Left ventricle myocardium inferior (tissue), 1 donor: ENCODE measurements around the gene PNMT. TPM values are rescaled to one million over a fixed set of nuclear protein-coding genes. Genes with fewer than 3 reads are reported as not detected.
A peak's percentile ranks its signal among the peaks of the same experiment; 100 is the strongest.

Source experiments
- DNase-seq: peaks from one replicate; pipeline ENCODE4 v3.0.0-alpha.2; 2020
- H3K27ac ChIP-seq: fragments of 200-600 bp; replicated peaks from 2 replicates; pipeline ENCODE4 v1.8.0; 2021
- H3K27me3 ChIP-seq: fragments of 200-600 bp; 2 replicates; pipeline ENCODE4 v1.8.0; 2021; ENCODE audit warnings: low read depth
- H3K36me3 ChIP-seq: fragments of 200-600 bp; 2 replicates; pipeline ENCODE4 v1.8.0; 2021
- H3K4me1 ChIP-seq: fragments of 200-600 bp; 2 replicates; pipeline ENCODE4 v1.8.0; 2021
- H3K4me3 ChIP-seq: fragments of 200-600 bp; 2 replicates; pipeline ENCODE4 v1.8.0; 2021; ENCODE audit warnings: mild to moderate bottlenecking, moderate library complexity
- H3K9me3 ChIP-seq: fragments of 200-600 bp; replicated peaks from 2 replicates; pipeline ENCODE4 v1.8.0; 2021
- intact Hi-C: fragments of 100-400 bp; cut with micrococcal nuclease; formaldehyde crosslinking; loops from one replicate; pipeline ENCODE4 v1.11.0; 2022
- total RNA-seq: library from RNA; stranded (reverse); fragmentation: NEBNext Ultra II Directional; extraction: Animal tissue kit (Norgen Biotek cat#: 25700); gene quantifications from one replicate; pipeline ENCODE4 v1.2.1, GENCODE V29; 2021
- TF ChIP-seq, protein P1 (sequence below): fragments of 200-600 bp; IDR thresholded peaks from 2 replicates; pipeline ENCODE4 v1.8.0; 2021; ENCODE audit warnings: antibody characterized with exemption, mild to moderate bottlenecking, borderline replicate concordance
- donor health status: DM: no; HTN: yes; CAD: no; lungs with severe emphysema.

Gene PNMT
- total RNA-seq, 1 donor from 2014 or later, result 7.6 TPM

DNA sequence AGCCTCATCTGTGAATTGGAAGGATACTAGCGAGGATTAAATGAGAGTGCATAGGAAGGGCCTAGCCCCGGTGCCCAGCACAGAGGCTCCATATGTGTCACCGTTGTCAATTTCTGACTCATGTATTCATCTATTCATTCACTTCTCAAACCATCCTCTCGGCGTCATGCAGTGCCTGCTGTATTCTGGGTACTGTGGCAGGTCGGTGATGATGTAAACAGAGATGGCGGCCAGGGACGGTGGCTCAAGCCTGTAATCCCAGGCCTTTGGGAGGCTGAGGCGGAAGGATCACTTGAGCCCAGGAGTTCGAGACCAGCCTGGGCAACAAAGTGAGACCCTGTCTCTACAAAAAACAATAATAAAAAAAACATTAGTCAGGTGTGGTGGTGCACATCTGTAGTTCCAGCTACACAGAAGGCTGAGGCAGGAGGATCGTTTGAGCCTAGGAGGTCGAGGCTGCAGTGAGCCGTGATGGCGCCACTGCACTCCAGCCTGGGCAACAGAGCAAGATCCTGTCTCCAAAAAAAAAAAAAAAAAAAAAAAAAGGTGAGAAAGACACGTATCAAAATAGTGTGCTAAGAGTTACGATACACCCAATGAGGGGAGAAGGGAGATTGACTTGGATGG is 45.8 kb upstream of the PNMT start:
- Histone ChIP-seq H3K27ac (no peak overlapping the region), H3K36me3 (no peaks in the 10 kb centered on the region), H3K9me3 (no peaks in the 10 kb centered on the region), H3K4me1 (peaks cover 32% of the 10 kb centered on the region), H3K27me3 (peaks cover 40% of the 10 kb centered on the region), H3K4me3 (no peak overlapping the region)
- no peak for DNase-seq
- TF ChIP-seq, protein P1, sequence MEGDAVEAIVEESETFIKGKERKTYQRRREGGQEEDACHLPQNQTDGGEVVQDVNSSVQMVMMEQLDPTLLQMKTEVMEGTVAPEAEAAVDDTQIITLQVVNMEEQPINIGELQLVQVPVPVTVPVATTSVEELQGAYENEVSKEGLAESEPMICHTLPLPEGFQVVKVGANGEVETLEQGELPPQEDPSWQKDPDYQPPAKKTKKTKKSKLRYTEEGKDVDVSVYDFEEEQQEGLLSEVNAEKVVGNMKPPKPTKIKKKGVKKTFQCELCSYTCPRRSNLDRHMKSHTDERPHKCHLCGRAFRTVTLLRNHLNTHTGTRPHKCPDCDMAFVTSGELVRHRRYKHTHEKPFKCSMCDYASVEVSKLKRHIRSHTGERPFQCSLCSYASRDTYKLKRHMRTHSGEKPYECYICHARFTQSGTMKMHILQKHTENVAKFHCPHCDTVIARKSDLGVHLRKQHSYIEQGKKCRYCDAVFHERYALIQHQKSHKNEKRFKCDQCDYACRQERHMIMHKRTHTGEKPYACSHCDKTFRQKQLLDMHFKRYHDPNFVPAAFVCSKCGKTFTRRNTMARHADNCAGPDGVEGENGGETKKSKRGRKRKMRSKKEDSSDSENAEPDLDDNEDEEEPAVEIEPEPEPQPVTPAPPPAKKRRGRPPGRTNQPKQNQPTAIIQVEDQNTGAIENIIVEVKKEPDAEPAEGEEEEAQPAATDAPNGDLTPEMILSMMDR, result no peak
- intact Hi-C loops, result loop anchor here (5.0 kb wide), 1 partner anchor 75 kb away; no protein-coding TSS in a partner anchor

DNA sequence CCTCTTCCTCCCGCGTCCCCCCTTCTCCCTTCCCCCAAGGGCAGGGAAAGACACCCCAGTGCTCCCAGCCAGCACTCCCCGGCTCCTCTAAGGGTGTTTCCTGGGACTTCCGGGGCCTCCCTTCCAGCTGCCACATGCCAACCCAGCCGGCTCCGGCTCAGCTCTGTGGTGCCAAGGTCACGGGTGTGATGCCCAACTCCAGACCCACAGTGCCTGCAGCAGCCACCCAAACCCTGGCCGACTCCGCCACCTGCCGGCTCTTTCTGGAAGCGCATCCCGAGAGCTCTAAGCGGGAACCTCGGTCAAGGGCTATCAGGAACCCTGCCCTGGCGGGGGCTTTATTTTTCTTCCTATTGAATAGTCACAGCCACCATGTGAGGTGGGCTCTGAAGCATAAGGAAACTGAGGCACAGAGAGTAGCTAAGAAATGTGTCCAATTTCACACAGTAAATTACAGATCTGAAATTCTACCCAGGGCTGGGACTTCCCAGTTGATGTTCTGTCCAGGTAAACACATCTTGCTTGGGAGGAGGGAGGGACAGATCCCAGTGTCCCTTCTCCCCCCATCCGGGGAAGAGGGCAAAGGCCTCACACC is 44.8 kb upstream of the PNMT start:
- intact Hi-C loops, result loop anchor here (5.0 kb wide), 1 partner anchor 76 kb away; no protein-coding TSS in a partner anchor
- Histone ChIP-seq H3K4me1 (peaks cover 28% of the 10 kb centered on the region), H3K4me3 (no peak overlapping the region), H3K27me3 (peaks cover 49% of the 10 kb centered on the region), H3K36me3 (no peaks in the 10 kb centered on the region), H3K9me3 (no peaks in the 10 kb centered on the region), H3K27ac (no peak overlapping the region)
- peak; percentile 85 for DNase-seq
- TF ChIP-seq, protein P1, result peak; percentile 95

DNA sequence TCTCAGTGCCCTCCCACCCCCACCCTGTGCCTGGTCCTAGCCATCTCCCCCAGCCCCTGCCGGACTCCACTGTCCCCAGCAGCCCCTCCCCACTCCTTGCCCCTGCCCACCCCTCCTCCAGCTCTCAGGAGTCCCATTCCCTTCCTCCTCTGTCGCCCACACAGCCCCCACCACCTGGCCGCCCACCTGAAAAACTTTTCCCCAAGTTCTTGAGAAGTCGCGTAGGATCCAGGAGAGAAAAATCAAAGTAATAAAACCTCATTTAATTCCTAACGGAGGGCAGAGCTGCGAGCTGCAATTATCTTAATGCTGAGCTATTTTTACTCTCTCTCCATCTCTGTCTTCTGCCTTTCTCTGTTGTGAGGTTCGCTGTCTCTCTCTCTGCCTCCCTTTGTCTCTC is 43.9 kb upstream of the PNMT start:
- TF ChIP-seq, protein P1, result no peak
- peaks cover 25% of the 10 kb centered on the region for H3K4me1 ChIP-seq
- intact Hi-C loops, result loop anchor here (5.0 kb wide), 1 partner anchor 77 kb away; no protein-coding TSS in a partner anchor
- no peak for DNase-seq
- H3K27me3 ChIP-seq, result peaks cover 58% of the 10 kb centered on the region
- H3K4me3 ChIP-seq, result no peak overlapping the region
- H3K27ac ChIP-seq, result no peak overlapping the region
- H3K9me3 ChIP-seq, result no peaks in the 10 kb centered on the region
- no peaks in the 10 kb centered on the region for H3K36me3 ChIP-seq

DNA sequence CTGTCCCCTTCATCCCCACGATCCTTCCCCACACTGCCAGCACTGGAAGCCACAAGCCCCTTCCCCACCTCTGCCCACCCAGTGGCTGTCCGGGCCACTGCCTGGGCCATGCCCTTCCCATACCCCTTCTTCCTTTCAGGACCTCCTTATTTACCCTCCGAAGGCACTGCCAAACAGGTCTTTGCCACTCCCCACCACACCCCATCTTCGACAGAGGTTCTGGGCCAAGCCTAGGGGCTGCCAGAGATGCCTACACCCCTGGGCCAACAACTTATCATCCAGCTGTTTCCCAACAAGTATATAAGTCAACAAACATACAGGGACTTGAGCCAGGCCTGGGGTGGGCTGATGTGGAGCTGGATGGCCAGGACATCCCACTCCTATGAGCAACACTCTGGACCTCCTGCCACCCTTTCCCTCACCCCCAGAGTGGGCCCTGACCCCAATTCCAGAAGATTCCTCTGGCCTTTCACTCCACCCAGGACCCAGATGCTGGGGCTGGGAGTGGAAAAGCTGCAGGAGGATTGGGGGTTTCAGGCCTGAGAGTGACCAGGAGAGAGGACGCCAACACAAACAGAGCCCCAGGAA is 43.0 kb upstream of the PNMT start:
- peaks cover 68% of the 10 kb centered on the region for H3K27me3 ChIP-seq
- TF ChIP-seq, protein P1, result no peak
- intact Hi-C loops, result no loop called here

DNA sequence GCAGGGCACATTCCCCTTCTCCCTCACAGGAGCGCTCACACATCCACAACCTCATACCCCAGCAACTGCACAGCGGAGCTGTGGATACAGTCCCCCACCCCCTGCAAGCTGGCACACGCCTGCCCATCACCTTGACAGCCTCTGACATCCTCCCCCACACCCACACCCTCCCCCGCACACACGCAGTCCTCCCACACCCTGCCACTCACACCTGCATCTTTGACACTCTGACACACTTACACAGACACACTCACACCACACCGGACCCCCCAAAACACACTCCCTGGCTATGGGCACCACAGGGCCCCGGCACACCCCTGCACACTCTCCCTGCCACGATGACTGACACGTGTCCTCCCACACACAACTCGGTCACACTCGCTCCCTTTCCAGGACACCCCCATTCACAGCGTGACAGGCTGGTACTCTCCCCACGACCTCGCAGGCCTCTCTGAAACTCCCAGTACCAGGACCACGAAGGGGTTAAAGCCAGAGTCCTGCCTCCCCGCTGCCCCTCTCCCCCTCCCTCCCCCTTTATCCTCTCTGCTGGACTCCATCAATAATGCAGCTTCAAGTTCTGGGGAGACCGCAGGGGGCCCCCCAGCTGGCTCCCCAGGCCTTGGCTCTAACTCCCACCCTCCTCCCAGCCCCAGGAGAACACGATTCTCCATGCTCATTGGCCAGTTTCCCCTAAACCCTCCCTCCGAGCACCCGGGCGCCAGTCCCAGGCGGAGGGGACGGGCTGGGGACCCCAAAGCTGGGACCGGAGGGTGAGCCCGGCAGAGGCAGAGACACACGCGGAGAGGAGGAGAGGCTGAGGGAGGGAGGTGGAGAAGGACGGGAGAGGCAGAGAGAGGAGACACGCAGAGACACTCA is 41.8 kb upstream of the PNMT start, which contains the start of gene PPP1R1B:
Gene PPP1R1B, plus strand, starts transcription at position 782 of the 876 bp plus-strand sequence. CDS start 441 bp downstream, outside the sequence.
- no peaks in the 10 kb centered on the region for H3K36me3 ChIP-seq
- peaks cover 78% of the 10 kb centered on the region for H3K27me3 ChIP-seq
- intact Hi-C loops, result no loop called here
- TF ChIP-seq, protein P1, result no peak
- peak within 1 kb of the TSS; percentile 61 for H3K4me3 ChIP-seq
- H3K9me3 ChIP-seq, result no peaks in the 10 kb centered on the region
- no peak within 1 kb of the TSS for H3K27ac ChIP-seq
- peaks cover 25% of the 10 kb centered on the region for H3K4me1 ChIP-seq
- no peak for DNase-seq

More for the DNA sequence above, 43.0 kb upstream of the PNMT start:
- Histone ChIP-seq H3K4me3 (no peak overlapping the region), H3K4me1 (peaks cover 25% of the 10 kb centered on the region), H3K9me3 (no peaks in the 10 kb centered on the region), H3K36me3 (no peaks in the 10 kb centered on the region), H3K27ac (no peak overlapping the region)
- no peak for DNase-seq
